ENCODE measurements around the gene GMFB.

GRCh38 chr14:54515670-54516069 is 26.9 kb upstream of the GMFB start:
- TF ChIP-seq CTCF (IDR thresholded peaks at IDR 0.05; ENCODE audit: low read depth, low read length) (no peak), POLR2A (IDR thresholded peaks at IDR 0.05; ENCODE audit: extremely low read depth, insufficient read length) (no peak), MAX (IDR thresholded peaks at IDR 0.05; ENCODE audit: low read depth, low read length) (no peak), MYC (IDR thresholded peaks at IDR 0.05; ENCODE audit: low read depth, low read length) (no peak)

Measured in NB4 (cell line).